Neural cell (in vitro differentiated cells): Measurements from ENCODE around the gene SMAD2. TPM values are rescaled to one million over a fixed set of nuclear protein-coding genes. Genes with fewer than 3 reads are reported as not detected.

Source experiments
- H2AFZ ChIP-seq: fragments of 200-600, 300-800 bp; sonication (generic), shearing (Covaris generic); 2 replicates; pipeline ENCODE4 v1.6.0; 2014; ENCODE audit warnings: low read depth, mild to moderate bottlenecking, antibody characterized with exemption, low read length, moderate library complexity
- H3F3A ChIP-seq: fragments of 200-600 bp; shearing (Covaris generic); 2 replicates; pipeline ENCODE4 v1.6.1; 2016; ENCODE audit warnings: mild to moderate bottlenecking, moderate library complexity, mixed read lengths, antibody characterized with exemption, low read length; ENCODE audit not compliant: insufficient read depth, poor library complexity, severe bottlenecking
- H3K27ac ChIP-seq: fragments of 200-600, 300-800 bp; sonication (generic), shearing (Covaris generic); 2 replicates; pipeline ENCODE4 v1.5.1; 2014; ENCODE audit warnings: mild to moderate bottlenecking, low read length, moderate library complexity
- H3K27me3 ChIP-seq: fragments of 300-800, 200-600 bp; sonication (generic), shearing (Covaris generic); 2 replicates; pipeline ENCODE4 v1.6.0; 2014; ENCODE audit warnings: mild to moderate bottlenecking, low read depth, low read length, moderate library complexity; ENCODE audit not compliant: insufficient read depth
- H3K36me3 ChIP-seq: fragments of 300-800, 200-600 bp; sonication (generic), shearing (Covaris generic); 2 replicates; pipeline ENCODE4 v1.5.1; 2014; ENCODE audit warnings: mild to moderate bottlenecking, antibody characterized with exemption, low read length, moderate library complexity; ENCODE audit not compliant: insufficient read depth
- H3K4me2 ChIP-seq: fragments of 300-800, 200-600 bp; sonication (generic), shearing (Covaris generic); 2 replicates; pipeline ENCODE4 v1.6.0; 2014; ENCODE audit warnings: mild to moderate bottlenecking, low read length
- H3K4me3 ChIP-seq: fragments of 300-800, 200-600 bp; sonication (generic), shearing (Covaris generic); 2 replicates; pipeline ENCODE4 v1.5.1; 2014; ENCODE audit warnings: mild to moderate bottlenecking, low read length, moderate library complexity
- H3K79me2 ChIP-seq: fragments of 200-600 bp; shearing (Covaris generic); replicated peaks from 2 replicates; pipeline ENCODE4 v1.6.0; 2014; ENCODE audit warnings: mild to moderate bottlenecking, low read length, moderate library complexity; ENCODE audit not compliant: insufficient read depth
- H3K9ac ChIP-seq: fragments of 300-800, 200-600 bp; sonication (generic), shearing (Covaris generic); 2 replicates; pipeline ENCODE4 v1.6.1; 2016; ENCODE audit warnings: mild to moderate bottlenecking, low read length, mixed read lengths
- H3K9me2 ChIP-seq: fragments of 200-600 bp; shearing (Covaris generic); 2 replicates; pipeline ENCODE4 v1.6.1; 2016; ENCODE audit warnings: mild to moderate bottlenecking, low read length, mixed read lengths; ENCODE audit not compliant: insufficient read depth
- H3K9me3 ChIP-seq: fragments of 200-600, 300-800 bp; sonication (generic), shearing (Covaris generic); 2 replicates; pipeline ENCODE4 v1.6.1; 2016; ENCODE audit warnings: mild to moderate bottlenecking, mixed run types, low read length, moderate library complexity, mixed read lengths
- H4K20me1 ChIP-seq: fragments of 200-600 bp; shearing (Covaris generic); 2 replicates; pipeline ENCODE4 v1.6.1; 2016; ENCODE audit warnings: mild to moderate bottlenecking, mixed run types; ENCODE audit not compliant: insufficient read depth
- CTCF ChIP-seq: fragments of 450-650 bp; IDR thresholded peaks from 2 replicates; pipeline ENCODE4 v1.5.1; 2014; ENCODE audit warnings: antibody characterized with exemption, mild to moderate bottlenecking, moderate library complexity; ENCODE audit not compliant: poor library complexity, severe bottlenecking
- EP300 ChIP-seq: fragments of 450-650 bp; conservative IDR thresholded peaks from 2 replicates; pipeline ENCODE4 v1.6.1; 2014; ENCODE audit warnings: antibody characterized with exemption, mild to moderate bottlenecking, moderate library complexity; ENCODE audit not compliant: poor library complexity, severe bottlenecking
- EZH2 ChIP-seq: fragments of 200-600, 300-800 bp; shearing (Covaris generic), sonication (generic); IDR thresholded peaks from 2 replicates; pipeline ENCODE4 v1.6.1; 2014; ENCODE audit warnings: antibody characterized with exemption, low read length, borderline replicate concordance, mild to moderate bottlenecking; ENCODE audit not compliant: insufficient read depth, poor library complexity, severe bottlenecking
- MXI1 ChIP-seq: fragments of 450-650 bp; conservative IDR thresholded peaks from 2 replicates; pipeline ENCODE4 v1.6.1; 2014; ENCODE audit warnings: antibody characterized with exemption, mild to moderate bottlenecking; ENCODE audit not compliant: poor library complexity, severe bottlenecking
- POLR2AphosphoS5 ChIP-seq: IDR thresholded peaks from 2 replicates; pipeline ENCODE4 v1.6.1; 2012
- RAD21 ChIP-seq: fragments of 450-650 bp; conservative IDR thresholded peaks from 2 replicates; pipeline ENCODE4 v1.6.1; 2014; ENCODE audit warnings: antibody characterized with exemption, mild to moderate bottlenecking, moderate library complexity
- REST ChIP-seq: IDR thresholded peaks from 2 replicates; pipeline ENCODE4 v1.6.1; 2012; ENCODE audit warnings: borderline replicate concordance
- SMC3 ChIP-seq: fragments of 450-650 bp; conservative IDR thresholded peaks from 2 replicates; pipeline ENCODE4 v1.6.1; 2014; ENCODE audit warnings: antibody characterized with exemption, mild to moderate bottlenecking, moderate library complexity; ENCODE audit not compliant: poor library complexity
- TAF1 ChIP-seq: IDR thresholded peaks from 2 replicates; pipeline ENCODE4 v1.6.1; 2012; ENCODE audit warnings: low read depth
- polyA plus RNA-seq: library from polyadenylated mRNA; depleted of rRNA; stranded (reverse); fragments of >200 nt; gene quantifications from 2 replicates; pipeline ENCODE4 v1.2.3, GENCODE V29; 2014

The SMAD2 gene
- polyA plus RNA-seq, 1 donor from 2014 or later = 64.7 TPM

- no peak overlapping the region for H3K4me2 ChIP-seq
- TF ChIP-seq REST (peak; percentile 85), MXI1 (no peak), TAF1 (no peak), RAD21 (no peak), EP300 (no peak), SMC3 (no peak), EZH2 (no peak), POLR2AphosphoS5 (peak; percentile 36), CTCF (no peak)
- H3K9ac ChIP-seq = no peak overlapping the region
- H3F3A ChIP-seq = no peaks in the 10 kb centered on the region
- no peaks in the 10 kb centered on the region for H3K36me3 ChIP-seq
- no peaks in the 10 kb centered on the region for H3K9me3 ChIP-seq
- no peaks in the 10 kb centered on the region for H3K9me2 ChIP-seq
- H3K79me2 ChIP-seq = no peaks in the 10 kb centered on the region
- H2AFZ ChIP-seq = no peak overlapping the region
- no peaks in the 10 kb centered on the region for H4K20me1 ChIP-seq
- H3K27me3 ChIP-seq = no peaks in the 10 kb centered on the region
- no peak overlapping the region for H3K4me3 ChIP-seq
- H3K27ac ChIP-seq = peak overlapping the region; percentile 39
These were observed 48.1 kb upstream of the SMAD2 start for GRCh38 chr18:47978603-47979002.

- Histone ChIP-seq H3F3A (no peaks in the 10 kb centered on the region), H3K4me3 (no peak overlapping the region), H3K9me2 (no peaks in the 10 kb centered on the region), H3K4me2 (no peak overlapping the region), H3K27me3 (no peaks in the 10 kb centered on the region), H4K20me1 (no peaks in the 10 kb centered on the region), H2AFZ (no peak overlapping the region), H3K27ac (peak overlapping the region; percentile 39), H3K79me2 (no peaks in the 10 kb centered on the region), H3K9me3 (no peaks in the 10 kb centered on the region), H3K9ac (no peak overlapping the region), H3K36me3 (no peaks in the 10 kb centered on the region)
- TF ChIP-seq RAD21 (no peak), CTCF (no peak), REST (no peak), EZH2 (no peak), MXI1 (no peak), TAF1 (no peak), EP300 (no peak), SMC3 (no peak), POLR2AphosphoS5 (no peak)
These were observed 47.7 kb upstream of the SMAD2 start for GRCh38 chr18:47978141-47978540.
